GM12891 (cell line): ENCODE data around the gene TRIO.

Experiments used
- PAX5 ChIP-seq: IDR thresholded peaks from 2 replicates; pipeline ENCODE4 v1.6.1; 2011; ENCODE audit warnings: low read length, moderate library complexity, mild to moderate bottlenecking; ENCODE audit not compliant: insufficient read depth, severe bottlenecking
- POLR2A ChIP-seq: IDR thresholded peaks from 2 replicates; pipeline ENCODE4 v1.6.1; 2011; ENCODE audit warnings: low read depth, low read length, control low read depth
- POLR2AphosphoS5 ChIP-seq: IDR thresholded peaks from 2 replicates; pipeline ENCODE4 v1.6.1; 2011; ENCODE audit warnings: low read depth, low read length, control low read depth
- POU2F2 ChIP-seq: IDR thresholded peaks from 2 replicates; pipeline ENCODE4 v1.6.1; 2011; ENCODE audit warnings: low read depth, mild to moderate bottlenecking, control low read depth, low read length, moderate library complexity
- SPI1 ChIP-seq: IDR thresholded peaks from 2 replicates; pipeline ENCODE4 v1.6.1; 2011; ENCODE audit warnings: low read depth, low read length, control low read depth
- TAF1 ChIP-seq: IDR thresholded peaks from 2 replicates; pipeline ENCODE4 v1.6.1; 2011; ENCODE audit warnings: low read depth, low read length, control low read depth

- TF ChIP-seq POLR2A (no peak), POLR2AphosphoS5 (no peak), TAF1 (no peak), SPI1 (no peak), PAX5 (no peak), POU2F2 (no peak)
Measured at GRCh38 chr5:14330291-14330690, 187.1 kb downstream of the TRIO start.
